Choroid plexus epithelial cell (primary cell): ENCODE data around the gene TRPC4AP.
A peak's percentile ranks its signal among the peaks of the same experiment; 100 is the strongest.
"Not testable (repeated sequence)": the region's sequence is repeated elsewhere in the genome, so short reads cannot be mapped to it uniquely, and the experiment has no call there.

Experiments
- DNase-seq: peaks from one replicate; pipeline ENCODE4 v3.0.0-alpha.2; 2010; ENCODE audit warnings: low read depth
- H3K4me3 ChIP-seq: 2 replicates; pipeline ENCODE4 v1.5.1; 2011; ENCODE audit warnings: low read depth, mild to moderate bottlenecking, control low read depth, low read length, moderate library complexity
- TF ChIP-seq, protein P1 (sequence below): conservative IDR thresholded peaks from 2 replicates; pipeline ENCODE4 v1.5.1; 2011; ENCODE audit warnings: low read depth, mild to moderate bottlenecking, control low read depth, inconsistent platforms, low read length, moderate library complexity

TRPC4AP gene

DNA sequence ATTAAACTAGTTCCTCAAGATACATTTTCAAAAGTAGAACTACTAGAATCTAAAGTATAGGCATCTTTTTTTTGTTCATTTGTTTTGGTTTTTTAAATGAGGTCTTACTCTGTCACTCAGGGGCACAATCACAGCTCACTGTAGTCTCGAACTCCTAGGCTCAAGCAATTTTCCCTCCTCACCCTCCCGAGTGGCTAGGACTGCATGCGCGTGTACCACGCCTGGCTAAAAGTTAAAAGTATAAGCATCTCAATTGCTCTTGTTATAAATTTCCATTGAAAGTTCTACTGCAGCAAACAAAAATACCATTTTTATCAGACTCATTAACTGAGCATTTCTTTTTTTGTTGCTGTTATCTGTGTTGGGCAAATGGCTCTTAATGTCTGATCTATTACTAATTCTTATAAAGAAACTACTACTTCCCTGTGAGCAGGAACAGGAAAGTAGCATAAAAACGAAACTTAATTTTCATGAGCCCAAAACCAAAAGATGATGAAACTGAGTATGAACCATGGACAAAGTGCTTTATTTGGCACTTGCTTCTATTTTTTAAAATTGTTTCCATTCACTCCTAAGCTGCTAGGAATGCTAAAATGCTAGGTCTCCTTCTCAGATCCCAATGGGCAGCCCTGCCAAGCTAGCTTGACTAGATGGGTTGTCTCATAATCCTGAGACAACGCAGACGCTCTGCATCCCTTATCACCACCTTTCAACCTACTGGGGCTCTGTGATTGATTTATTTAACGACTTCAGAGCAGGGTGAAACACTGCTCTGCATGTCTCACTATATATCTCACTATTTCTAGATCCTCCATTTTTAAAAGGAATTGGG lies 36.9 kb downstream of the TRPC4AP start:
- DNase-seq: no peak
- TF ChIP-seq, protein P1, sequence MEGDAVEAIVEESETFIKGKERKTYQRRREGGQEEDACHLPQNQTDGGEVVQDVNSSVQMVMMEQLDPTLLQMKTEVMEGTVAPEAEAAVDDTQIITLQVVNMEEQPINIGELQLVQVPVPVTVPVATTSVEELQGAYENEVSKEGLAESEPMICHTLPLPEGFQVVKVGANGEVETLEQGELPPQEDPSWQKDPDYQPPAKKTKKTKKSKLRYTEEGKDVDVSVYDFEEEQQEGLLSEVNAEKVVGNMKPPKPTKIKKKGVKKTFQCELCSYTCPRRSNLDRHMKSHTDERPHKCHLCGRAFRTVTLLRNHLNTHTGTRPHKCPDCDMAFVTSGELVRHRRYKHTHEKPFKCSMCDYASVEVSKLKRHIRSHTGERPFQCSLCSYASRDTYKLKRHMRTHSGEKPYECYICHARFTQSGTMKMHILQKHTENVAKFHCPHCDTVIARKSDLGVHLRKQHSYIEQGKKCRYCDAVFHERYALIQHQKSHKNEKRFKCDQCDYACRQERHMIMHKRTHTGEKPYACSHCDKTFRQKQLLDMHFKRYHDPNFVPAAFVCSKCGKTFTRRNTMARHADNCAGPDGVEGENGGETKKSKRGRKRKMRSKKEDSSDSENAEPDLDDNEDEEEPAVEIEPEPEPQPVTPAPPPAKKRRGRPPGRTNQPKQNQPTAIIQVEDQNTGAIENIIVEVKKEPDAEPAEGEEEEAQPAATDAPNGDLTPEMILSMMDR: no peak
- H3K4me3 ChIP-seq: no peak overlapping the region

- H3K4me3 ChIP-seq: no peak overlapping the region
- DNase-seq: no peak
- TF ChIP-seq, protein P1: no peak
Observed at GRCh38 chr20:35054814-35055213, 37.8 kb downstream of the TRPC4AP start.

DNA sequence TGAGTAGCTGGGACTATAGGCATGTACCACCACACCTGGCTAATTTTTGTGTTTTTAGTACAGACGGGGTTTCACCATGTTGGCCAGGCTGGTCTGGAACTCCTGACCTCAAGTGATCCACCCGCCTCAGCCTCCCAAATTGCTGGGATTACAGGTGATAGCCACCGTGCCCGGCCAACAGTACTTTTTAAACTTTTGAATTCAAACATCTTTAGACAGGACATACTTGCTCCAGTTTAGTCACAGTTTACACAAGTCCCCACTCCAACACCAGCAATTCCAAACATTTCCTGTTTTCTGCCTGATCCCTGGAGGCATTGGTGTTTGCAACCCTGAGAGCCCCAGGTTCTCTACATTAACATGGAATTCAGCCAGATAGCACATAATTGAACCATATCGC lies 40.0 kb downstream of the TRPC4AP start:
- peak; percentile 72 for DNase-seq
- not testable (repeated sequence) for H3K4me3 ChIP-seq

DNA sequence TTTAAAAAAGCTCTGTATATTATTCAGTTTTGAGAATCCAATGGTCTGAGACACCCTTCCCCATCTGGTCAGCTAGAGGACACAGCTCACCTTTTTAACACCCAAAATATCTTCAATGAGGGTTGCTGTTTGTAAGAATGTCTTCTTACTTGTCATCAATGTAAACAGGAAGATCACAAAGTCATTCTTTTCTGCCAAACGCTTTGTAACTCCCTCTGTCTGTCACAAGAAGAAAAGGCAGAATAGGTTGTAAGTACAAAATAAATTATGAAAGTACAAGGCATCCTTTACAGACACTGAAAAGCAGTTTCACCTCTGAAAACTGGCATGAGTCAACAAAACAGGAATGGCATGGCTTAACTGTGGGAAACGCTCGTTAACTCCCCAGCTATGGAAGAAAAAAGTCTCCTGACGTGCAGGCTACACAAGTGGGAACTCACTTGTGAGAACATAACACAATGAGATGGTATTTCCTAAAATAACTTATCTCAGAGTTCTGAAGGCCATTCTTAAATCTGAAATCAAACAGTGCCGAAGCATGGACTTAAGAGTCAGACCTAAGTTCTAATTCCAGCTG lies 42.7 kb downstream of the TRPC4AP start:
- peak; percentile 26 for DNase-seq
- H3K4me3 ChIP-seq: no peak overlapping the region
- TF ChIP-seq, protein P1: no peak

- no peak for DNase-seq
- no peak overlapping the region for H3K4me3 ChIP-seq
- TF ChIP-seq, protein P1: no peak
Observed at GRCh38 chr20:35048739-35049138, 43.9 kb downstream of the TRPC4AP start.

DNA sequence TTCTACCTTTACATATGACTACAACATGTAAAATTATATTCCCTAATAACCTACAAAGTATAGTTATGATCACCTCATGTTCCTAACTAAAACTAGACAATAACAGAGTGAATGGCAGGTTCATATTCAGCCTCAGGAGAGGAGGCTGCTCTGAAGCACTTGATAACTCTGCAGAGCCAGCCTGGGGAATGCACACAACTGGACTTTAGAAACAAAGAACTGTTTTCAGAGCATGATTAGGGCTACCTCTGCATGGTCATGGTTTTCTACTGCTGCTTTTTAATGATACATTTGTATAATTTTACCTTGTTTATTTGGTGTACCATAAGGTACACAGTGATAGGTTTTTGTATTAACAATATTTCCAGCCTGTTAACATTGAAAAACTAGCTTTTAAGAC lies 50.3 kb downstream of the TRPC4AP start:
- TF ChIP-seq, protein P1: no peak
- DNase-seq: no peak

DNA sequence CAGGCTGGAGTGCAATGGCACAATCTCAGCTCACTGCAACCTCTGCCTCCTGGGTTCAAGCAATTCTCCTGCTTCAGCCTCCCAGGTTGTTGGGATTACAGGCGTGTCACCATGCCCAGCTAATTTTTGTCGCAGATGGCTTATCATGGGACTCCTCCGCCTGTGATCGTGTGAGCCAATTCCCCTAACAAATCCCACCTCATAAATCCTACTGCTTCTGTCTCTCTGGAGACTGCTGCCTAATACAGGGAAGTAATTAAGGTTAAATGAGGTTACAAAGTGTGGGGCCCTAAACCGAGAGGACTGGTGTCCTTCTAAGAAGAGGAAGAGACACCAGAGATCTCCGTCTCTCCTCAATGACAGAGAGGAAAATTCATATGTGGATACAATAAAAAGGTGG lies 52.0 kb downstream of the TRPC4AP start:
- DNase-seq: no peak
- TF ChIP-seq, protein P1: no peak
- H3K4me3 ChIP-seq: no peak overlapping the region

More for the DNA sequence above, 50.3 kb downstream of the TRPC4AP start:
- H3K4me3 ChIP-seq: no peak overlapping the region
